H1 (cell line): ENCODE data around the gene EPYC. TPM values are rescaled to one million over a fixed set of nuclear protein-coding genes. Genes with fewer than 3 reads are reported as not detected.

Experiments
- CTCF ChIA-PET: fragments of 300-600 bp; sonication (Branson Sonifier 250); formaldehyde crosslinking; loops from one replicate; lab custom pipeline; 2021; ENCODE audit not compliant: partially characterized antibody; lab: Charles Lee
- POLR2A ChIA-PET: fragments of 300-600 bp; sonication (Branson Sonifier 250); formaldehyde crosslinking; loops from one replicate; lab custom pipeline; 2021; ENCODE audit warnings: inconsistent platforms; ENCODE audit not compliant: partially characterized antibody; lab: Charles Lee
- DNase-seq, 2 experiments: peaks; one replicate each; pipeline versions ENCODE4 v3.0.0 to v3.0.0-alpha.2; 2010 to 2022; ENCODE audit warnings: low spot score in 2 of 2, low read depth in 1 of 2, mixed read lengths in 1 of 2
- FAIRE-seq: peaks from 2 replicates; lab custom pipeline; 2011; peaks lifted over from hg19 to GRCh38; lab: Jason Lieb, UNC
- H2AFZ ChIP-seq: 2 replicates; pipeline ENCODE4 v1.8.1; 2012; ENCODE audit warnings: low read length, inconsistent platforms
- H2AK5ac ChIP-seq: 2 replicates; pipeline ENCODE4 v1.6.1; 2013; ENCODE audit warnings: low read depth, low read length
- H2BK120ac ChIP-seq: replicated peaks from 2 replicates; pipeline ENCODE3; 2013; ENCODE audit warnings: low read depth, low read length, inconsistent platforms
- H2BK12ac ChIP-seq: 2 replicates; pipeline ENCODE4 v1.6.1; 2013; ENCODE audit warnings: low read depth, low read length
- H2BK15ac ChIP-seq: 2 replicates; pipeline ENCODE4 v1.6.1; 2013; ENCODE audit warnings: low read length
- H2BK20ac ChIP-seq: 2 replicates; pipeline ENCODE4 v1.6.1; 2013; ENCODE audit warnings: low read length
- H2BK5ac ChIP-seq: 2 replicates; pipeline ENCODE4 v1.6.1; 2013; ENCODE audit warnings: low read depth, low read length
- H3K14ac ChIP-seq: 2 replicates; pipeline ENCODE4 v1.6.1; 2013; ENCODE audit warnings: inconsistent platforms; ENCODE audit not compliant: insufficient read length
- H3K18ac ChIP-seq: 2 replicates; pipeline ENCODE4 v1.6.1; 2013; ENCODE audit warnings: low read length; ENCODE audit errors: extremely low read depth
- H3K23ac ChIP-seq: 2 replicates; pipeline ENCODE4 v1.6.1; 2013; ENCODE audit warnings: inconsistent platforms; ENCODE audit not compliant: insufficient read length
- H3K23me2 ChIP-seq: 2 replicates; pipeline ENCODE4 v1.6.1; 2013; ENCODE audit warnings: low read depth, low read length
- H3K27ac ChIP-seq: 2 replicates; pipeline ENCODE4 v1.6.1; 2011; ENCODE audit warnings: low read depth, low read length, inconsistent platforms
- H3K27me3 ChIP-seq, 4 experiments: replicated peaks in 1 of 4; 1 replicate in 1 of 4; 2 replicates in 3 of 4; pipeline versions ENCODE4 v1.6.1 to v1.8.1; 2011 to 2013; ENCODE audit warnings: low read length in 3 of 4, mild to moderate bottlenecking in 3 of 4, inconsistent platforms in 2 of 4, mixed read lengths in 2 of 4, moderate library complexity in 1 of 4; ENCODE audit not compliant: control insufficient read depth in 3 of 4, insufficient read depth in 3 of 4; ENCODE audit errors: extremely low read depth in 1 of 4
- H3K36me3 ChIP-seq, 4 experiments: 2 replicates each; pipeline versions ENCODE4 v1.6.1 to v1.8.1; 2011 to 2013; ENCODE audit warnings: mild to moderate bottlenecking in 4 of 4, low read length in 3 of 4, moderate library complexity in 2 of 4, control low read depth in 1 of 4, inconsistent platforms in 1 of 4; ENCODE audit not compliant: insufficient read depth in 4 of 4, control insufficient read depth in 2 of 4
- H3K4ac ChIP-seq: replicated peaks from 2 replicates; pipeline ENCODE3; 2013; ENCODE audit warnings: low read length, low read depth, mixed read lengths, inconsistent platforms; ENCODE audit not compliant: insufficient read length
- H3K4me1 ChIP-seq, 4 experiments: replicated peaks in 1 of 4; 1 replicate in 1 of 4; 2 replicates in 3 of 4; pipeline versions ENCODE4 v1.6.1 to v1.8.1; 2011 to 2013; ENCODE audit warnings: low read length in 3 of 4, inconsistent platforms in 2 of 4, mixed read lengths in 1 of 4; ENCODE audit not compliant: insufficient read depth in 4 of 4, control insufficient read depth in 3 of 4
- H3K4me2 ChIP-seq, 2 experiments: 2 replicates each; pipeline versions ENCODE4 v1.6.1 to v1.8.1; 2011 to 2013; ENCODE audit warnings: low read depth in 2 of 2, low read length in 2 of 2, control low read depth in 1 of 2, inconsistent platforms in 1 of 2, mild to moderate bottlenecking in 1 of 2; ENCODE audit not compliant: insufficient read depth in 1 of 2
- H3K4me3 ChIP-seq, 4 experiments: fragments of 200-600, 300-600 bp in 1 of 4; sonication (generic), shearing (Covaris generic), sonication (Bioruptor Twin) in 1 of 4; 2 replicates each; pipeline versions ENCODE4 v1.5.1 to v1.8.1; 2011 to 2016; ENCODE audit warnings: low read length in 4 of 4, low read depth in 3 of 4, control low read depth in 2 of 4, inconsistent platforms in 2 of 4, mild to moderate bottlenecking in 2 of 4, mixed read lengths in 1 of 4, moderate library complexity in 1 of 4; ENCODE audit not compliant: insufficient read depth in 2 of 4; ENCODE audit errors: extremely low read depth in 1 of 4
- H3K56ac ChIP-seq: replicated peaks from 2 replicates; pipeline ENCODE3; 2013; ENCODE audit warnings: low read depth, mild to moderate bottlenecking, mixed read lengths, low read length, inconsistent platforms; ENCODE audit not compliant: insufficient read length
- H3K79me1 ChIP-seq: 2 replicates; pipeline ENCODE4 v1.6.1; 2013; ENCODE audit warnings: low read depth, low read length, control low read depth
- H3K79me2 ChIP-seq, 2 experiments: 2 replicates each; pipeline versions ENCODE4 v1.6.1 to v1.8.1; 2012 to 2013; ENCODE audit warnings: low read length in 2 of 2, mild to moderate bottlenecking in 2 of 2, inconsistent platforms in 1 of 2; ENCODE audit not compliant: insufficient read depth in 2 of 2, control insufficient read depth in 1 of 2
- H3K9ac ChIP-seq, 4 experiments: replicated peaks in 1 of 4; 1 replicate in 1 of 4; 2 replicates in 3 of 4; pipeline versions ENCODE4 v1.6.1 to v1.8.1; 2011 to 2013; ENCODE audit warnings: low read depth in 3 of 4, low read length in 3 of 4, control low read depth in 2 of 4, mild to moderate bottlenecking in 2 of 4, moderate library complexity in 2 of 4, inconsistent platforms in 1 of 4; ENCODE audit errors: extremely low read depth in 1 of 4
- H3K9me3 ChIP-seq, 2 experiments: 2 replicates each; pipeline versions ENCODE4 v1.6.1 to v1.8.1; 2012 to 2013; ENCODE audit warnings: mild to moderate bottlenecking in 2 of 2, moderate library complexity in 2 of 2, control low read depth in 1 of 2, inconsistent platforms in 1 of 2, low read depth in 1 of 2, low read length in 1 of 2, mixed read lengths in 1 of 2; ENCODE audit not compliant: insufficient read depth in 2 of 2
- H4K20me1 ChIP-seq, 2 experiments: replicated peaks in 1 of 2; 2 replicates each; pipeline versions ENCODE3 to v1.8.1; 2011 to 2013; ENCODE audit warnings: inconsistent platforms in 2 of 2, low read length in 2 of 2, mild to moderate bottlenecking in 1 of 2; ENCODE audit not compliant: insufficient read depth in 2 of 2, control insufficient read depth in 1 of 2
- H4K5ac ChIP-seq: 2 replicates; pipeline ENCODE4 v1.6.1; 2013; ENCODE audit warnings: low read length, low read depth, mixed read lengths, inconsistent platforms; ENCODE audit not compliant: insufficient read length
- H4K8ac ChIP-seq: 2 replicates; pipeline ENCODE4 v1.8.0; 2013; ENCODE audit warnings: mild to moderate bottlenecking, moderate library complexity, low read length, inconsistent platforms; ENCODE audit not compliant: insufficient read depth; ENCODE audit errors: extremely low read depth
- H4K91ac ChIP-seq: replicated peaks from 2 replicates; pipeline ENCODE3; 2013; ENCODE audit warnings: low read length, mixed read lengths, inconsistent platforms; ENCODE audit not compliant: insufficient read length
- ATF2 ChIP-seq: IDR thresholded peaks from 2 replicates; pipeline ENCODE4 v1.6.1; 2012; ENCODE audit warnings: low read length, inconsistent platforms
- BACH1 ChIP-seq: IDR thresholded peaks from 2 replicates; pipeline ENCODE4 v1.6.1; 2012; ENCODE audit warnings: low read length, improper control_type of control experiment
- BCL11A ChIP-seq, 2 experiments: IDR thresholded peaks; one replicate each; pipeline ENCODE4 v1.6.1; 2011; ENCODE audit warnings: low read depth in 2 of 2, low read length in 2 of 2, mild to moderate bottlenecking in 2 of 2
- CBX5 ChIP-seq: fragments of 300-800, 300-1000 bp; sonication (generic); IDR thresholded peaks from 2 replicates; pipeline ENCODE4 v1.7.1; 2016; ENCODE audit warnings: antibody characterized with exemption, low read length, low read depth
- CHD2 ChIP-seq: IDR thresholded peaks from 2 replicates; pipeline ENCODE4 v1.6.1; 2012; ENCODE audit warnings: low read length, improper control_type of control experiment
- CTBP2 ChIP-seq: IDR thresholded peaks from 2 replicates; pipeline ENCODE4 v1.7.0; 2011; ENCODE audit warnings: borderline replicate concordance, mild to moderate bottlenecking, moderate library complexity, mixed read lengths, low read length; ENCODE audit not compliant: insufficient read depth, insufficient read length
- EZH2 ChIP-seq: fragments of 200-600 bp; sonication (generic); IDR thresholded peaks from 2 replicates; pipeline ENCODE4 v1.7.1; 2012; ENCODE audit warnings: low read depth, mild to moderate bottlenecking, moderate library complexity, low read length, inconsistent platforms; ENCODE audit not compliant: severe bottlenecking
- NRF1 ChIP-seq: IDR thresholded peaks from 2 replicates; pipeline ENCODE4 v1.6.1; 2011; ENCODE audit warnings: mild to moderate bottlenecking, low read depth, low read length, improper control_type of control experiment
- POU5F1 ChIP-seq: IDR thresholded peaks from 2 replicates; pipeline ENCODE4 v1.6.1; 2011; ENCODE audit warnings: low read depth, mild to moderate bottlenecking, low read length, moderate library complexity
- SAP30 ChIP-seq: fragments of 300-600 bp; sonication (generic); IDR thresholded peaks from 2 replicates; pipeline ENCODE4 v1.7.1; 2012; ENCODE audit warnings: low read length, moderate library complexity, mild to moderate bottlenecking, inconsistent platforms; ENCODE audit not compliant: insufficient read depth, insufficient replicate concordance
- TAF7 ChIP-seq: optimal IDR thresholded peaks from 2 replicates; pipeline ENCODE3; 2011; ENCODE audit warnings: low read depth, mild to moderate bottlenecking, inconsistent platforms, low read length, moderate library complexity, borderline replicate concordance
- TCF12 ChIP-seq: IDR thresholded peaks from 2 replicates; pipeline ENCODE4 v1.6.1; 2011; ENCODE audit warnings: low read depth, mild to moderate bottlenecking, low read length
- ZNF274 ChIP-seq: IDR thresholded peaks from 2 replicates; pipeline ENCODE4 v1.7.0; 2012; ENCODE audit warnings: low read length, borderline replicate concordance; ENCODE audit errors: extremely low read depth
- WGBS, 2 experiments: shearing (Covaris generic) in 1 of 2; methylation state at CpG; one replicate each; pipeline versions ENCODE4 v1.1.6 to v1.1.7; 2013 to 2015; ENCODE audit warnings: low lambda C conversion rate in 2 of 2, mixed read lengths in 2 of 2, inconsistent platforms in 1 of 2, low coverage in 1 of 2, missing lambda C conversion rate in 1 of 2; ENCODE audit not compliant: insufficient replicate concordance in 2 of 2, insufficient coverage in 1 of 2, insufficient read length in 1 of 2; ENCODE audit errors: extremely low coverage in 1 of 2, missing lambda C conversion rate in 1 of 2; 5-methylcytosine and 5-hydroxymethylcytosine counted together
- polyA plus RNA-seq, 7 experiments: library from polyadenylated mRNA; depleted of rRNA in 3 of 7; stranded (reverse) in 5 of 7; unstranded in 2 of 7; fragments of >200 nt in 5 of 7; fragments of 200-250 nt in 2 of 7; gene quantifications; 1 replicate in 5 of 7; 2 replicates in 1 of 7; 4 replicates in 1 of 7; pipeline versions ENCODE4 v1.2.1 to v1.2.3, GENCODE V29; 2011 to 2013; ENCODE audit warnings: missing spikeins in 2 of 7, mixed read lengths in 2 of 7
- total RNA-seq: library from RNA; stranded (reverse); fragmentation: NEBNext Ultra II Directional; extraction: Animal tissue kit (Norgen Biotek cat#: 25700); gene quantifications from 2 replicates; pipeline ENCODE4 v1.2.1, GENCODE V29; 2021

The EPYC gene
- total and polyA plus RNA-seq, 2 of the 8 experiments (the other 6 are each of a cell fraction or from before 2014, with no cell fraction given), result not detected

- no peak overlapping the region for H3K14ac ChIP-seq
- no peak overlapping the region for H3K56ac ChIP-seq
- ChIA-PET POLR2A (no interaction called here), CTCF (interaction anchor here (0.7 to 1.2 kb wide), 9 partner anchors 10 to 394 kb away, joined by 3 to 5 read pairs (median 3); no protein-coding TSS in a partner anchor)
- H3K4ac ChIP-seq, result no peak overlapping the region
- no peaks in the 10 kb centered on the region for H4K20me1 ChIP-seq
- no peaks in the 10 kb centered on the region for H3K23me2 ChIP-seq
- no peak for FAIRE-seq
- no peak for DNase-seq
- H3K4me3 ChIP-seq, result no peak overlapping the region
- H3K36me3 ChIP-seq, result no peaks in the 10 kb centered on the region
- H4K8ac ChIP-seq, result no peak overlapping the region
- H3K18ac ChIP-seq, result no peak overlapping the region
- H2BK5ac ChIP-seq, result no peak overlapping the region
- no peak overlapping the region for H2BK120ac ChIP-seq
- no peak overlapping the region for H4K91ac ChIP-seq
- H3K4me1 ChIP-seq, result no peaks in the 10 kb centered on the region
- H3K79me1 ChIP-seq, result no peaks in the 10 kb centered on the region
- no peak overlapping the region for H3K4me2 ChIP-seq
- no peak overlapping the region for H2AFZ ChIP-seq
- no peak overlapping the region for H3K23ac ChIP-seq
- H3K27me3 ChIP-seq, result no peaks in the 10 kb centered on the region
- no peak overlapping the region for H3K27ac ChIP-seq
- H3K9ac ChIP-seq, result no peak overlapping the region
- H4K5ac ChIP-seq, result no peak overlapping the region
- H2AK5ac ChIP-seq, result no peak overlapping the region
- H2BK15ac ChIP-seq, result no peak overlapping the region
- no peaks in the 10 kb centered on the region for H3K9me3 ChIP-seq
- no peak overlapping the region for H2BK20ac ChIP-seq
- H3K79me2 ChIP-seq, result no peaks in the 10 kb centered on the region
- no peak overlapping the region for H2BK12ac ChIP-seq
- WGBS, 2 experiments, result 93% methylated on average over 4 of the region's 4 CpGs; no CpG with 5 or more reads in 1 of the 2 experiments
- no peak for TF ChIP-seq TAF7
- no peak for TF ChIP-seq CHD2
- no peak for TF ChIP-seq ZNF274
- no peak for TF ChIP-seq SAP30
- TF ChIP-seq EZH2, result no peak
- TF ChIP-seq ATF2, result no peak
- TF ChIP-seq BACH1, result no peak
- TF ChIP-seq POU5F1, result no peak
- TF ChIP-seq CTBP2, result no peak
- TF ChIP-seq NRF1, result no peak
- no peak for TF ChIP-seq BCL11A (IDR thresholded peaks at IDR 0.05; ENCODE audit: low read depth in 2 of 2, low read length in 2 of 2)
- no peak for TF ChIP-seq CBX5
- TF ChIP-seq TCF12, result no peak
These were observed 43.6 kb downstream of the EPYC start for GRCh38 chr12:90961154-90961553.
